Smooth muscle cell (in vitro differentiated cells): ENCODE results near the gene CTDSPL. TPM values are rescaled to one million over a fixed set of nuclear protein-coding genes. Genes with fewer than 3 reads are reported as not detected.

ENCODE experiments used
- DNase-seq: peaks from one replicate; lab custom pipeline; 2025; ENCODE audit not compliant: unreplicated experiment; lab: John Stamatoyannopoulos, UW
- H2AFZ ChIP-seq: fragments of 200-600 bp; sonication (generic); 2 replicates; pipeline ENCODE4 v1.6.0; 2016; ENCODE audit warnings: antibody characterized with exemption, low read depth, mild to moderate bottlenecking
- H3F3A ChIP-seq: fragments of 200-600 bp; sonication (generic); 2 replicates; pipeline ENCODE4 v1.6.0; 2017; ENCODE audit warnings: antibody characterized with exemption, low read depth
- H3K27ac ChIP-seq: fragments of 200-600 bp; sonication (generic); 2 replicates; pipeline ENCODE4 v1.5.1; 2016; ENCODE audit warnings: low read depth, mild to moderate bottlenecking
- H3K27me3 ChIP-seq: fragments of 200-600 bp; sonication (generic); 2 replicates; pipeline ENCODE4 v1.6.1; 2016; ENCODE audit warnings: low read depth, mild to moderate bottlenecking
- H3K36me3 ChIP-seq: fragments of 200-600 bp; sonication (generic); 2 replicates; pipeline ENCODE4 v1.5.1; 2016; ENCODE audit warnings: low read depth
- H3K4me1 ChIP-seq: fragments of 200-600 bp; sonication (generic); 2 replicates; pipeline ENCODE4 v1.5.1; 2016; ENCODE audit warnings: low read depth
- H3K4me2 ChIP-seq: fragments of 200-600 bp; sonication (generic); 2 replicates; pipeline ENCODE4 v1.6.0; 2016; ENCODE audit warnings: mild to moderate bottlenecking
- H3K4me3 ChIP-seq: fragments of 200-600 bp; sonication (generic); 2 replicates; pipeline ENCODE4 v1.5.1; 2016; ENCODE audit warnings: mild to moderate bottlenecking
- H3K79me2 ChIP-seq: fragments of 200-600 bp; sonication (generic); 2 replicates; pipeline ENCODE4 v1.6.0; 2016; ENCODE audit warnings: low read depth, mild to moderate bottlenecking
- H3K9ac ChIP-seq: fragments of 200-600 bp; sonication (generic); 2 replicates; pipeline ENCODE4 v1.6.0; 2016; ENCODE audit warnings: low read depth
- H3K9me3 ChIP-seq: fragments of 200-600 bp; sonication (generic); replicated peaks from 2 replicates; pipeline ENCODE4 v1.5.1; 2016; ENCODE audit warnings: low read depth
- H4K20me1 ChIP-seq: fragments of 200-600 bp; sonication (generic); 2 replicates; pipeline ENCODE4 v1.6.0; 2016; ENCODE audit warnings: low read depth
- CTCF ChIP-seq: fragments of 200-600 bp; sonication (generic); IDR thresholded peaks from 2 replicates; pipeline ENCODE4 v1.5.1; 2017; ENCODE audit warnings: borderline replicate concordance, mild to moderate bottlenecking, antibody characterized with exemption; ENCODE audit not compliant: insufficient read depth, poor library complexity, severe bottlenecking
- WGBS: methylation state at CpG from one replicate; pipeline ENCODE4 v1.1.7; 2016; ENCODE audit warnings: low lambda C conversion rate; 5-methylcytosine and 5-hydroxymethylcytosine counted together
- polyA plus RNA-seq: library from polyadenylated mRNA; unstranded; fragments of >200 nt; fragmentation: Nextera tagmentation; extraction: Ambion mirVana; gene quantifications from 2 replicates; pipeline ENCODE4 v1.2.1, GENCODE V29; 2016
- total RNA-seq: library from RNA; depleted of rRNA; stranded (reverse); fragments of >200 nt; gene quantifications from 2 replicates; pipeline ENCODE4 v1.2.3, GENCODE V29; 2014

CTDSPL gene
- total and polyA plus RNA-seq, 2 experiments from 2014 or later: 31.3 to 34.3 TPM

GRCh38 chr3:37993820-37994638 is 132.3 kb downstream of the CTDSPL start:
- Histone ChIP-seq H3K4me3 (peak overlapping the region; percentile 53), H3K9me3 (no peaks in the 10 kb centered on the region), H3K4me2 (peak overlapping the region; percentile 84), H3K36me3 (no peaks in the 10 kb centered on the region), H3K27ac (peak overlapping the region; percentile 28), H3F3A (peaks cover 6% of the 10 kb centered on the region), H3K27me3 (no peaks in the 10 kb centered on the region), H3K4me1 (peaks cover 4% of the 10 kb centered on the region), H2AFZ (peak overlapping the region; percentile 84), H4K20me1 (no peaks in the 10 kb centered on the region), H3K79me2 (no peaks in the 10 kb centered on the region), H3K9ac (no peak overlapping the region)
- 20% methylated on average over 49 of the region's 49 CpGs for WGBS
- DNase-seq: no peak
- no peak for TF ChIP-seq CTCF

- peak overlapping the region; percentile 84 for H2AFZ ChIP-seq
- no peak for TF ChIP-seq CTCF
- H3K4me1 ChIP-seq: peaks cover 4% of the 10 kb centered on the region
- H3K9ac ChIP-seq: no peak overlapping the region
- no peaks in the 10 kb centered on the region for H3K27me3 ChIP-seq
- no peaks in the 10 kb centered on the region for H3K9me3 ChIP-seq
- peak overlapping the region; percentile 53 for H3K4me3 ChIP-seq
- H3K36me3 ChIP-seq: no peaks in the 10 kb centered on the region
- H3K4me2 ChIP-seq: peak overlapping the region; percentile 84
- no peak for DNase-seq
- H3F3A ChIP-seq: peaks cover 6% of the 10 kb centered on the region
- H3K79me2 ChIP-seq: no peaks in the 10 kb centered on the region
- H4K20me1 ChIP-seq: no peaks in the 10 kb centered on the region
- H3K27ac ChIP-seq: no peak overlapping the region
- 81% methylated on average over 2 of the region's 2 CpGs for WGBS
Measured at GRCh38 chr3:37994639-37994972, 132.9 kb downstream of the CTDSPL start.

- DNase-seq: no peak
- Histone ChIP-seq H3K4me2 (no peak overlapping the region), H3K27me3 (no peaks in the 10 kb centered on the region), H3K4me3 (no peak overlapping the region), H3K27ac (no peak overlapping the region), H4K20me1 (no peaks in the 10 kb centered on the region), H3K4me1 (peaks cover 4% of the 10 kb centered on the region), H3K9ac (no peak overlapping the region), H3K9me3 (no peaks in the 10 kb centered on the region), H3K79me2 (no peaks in the 10 kb centered on the region), H3K36me3 (no peaks in the 10 kb centered on the region), H2AFZ (no peak overlapping the region), H3F3A (peaks cover 6% of the 10 kb centered on the region)
- 92% methylated on average over 10 of the region's 10 CpGs for WGBS
- no peak for TF ChIP-seq CTCF
Measured at GRCh38 chr3:37995652-37996641, 134.3 kb downstream of the CTDSPL start.
